H9 (cell line): ENCODE measurements around the gene CSAG3. TPM values are rescaled to one million over a fixed set of nuclear protein-coding genes. Genes with fewer than 3 reads are reported as not detected.
"Not testable (repeated sequence)": the region's sequence is repeated elsewhere in the genome, so short reads cannot be mapped to it uniquely, and the experiment has no call there.

ENCODE experiments used
- DNase-seq: peaks from one replicate; pipeline ENCODE4 v3.0.0-alpha.2; 2017
- H2AFZ ChIP-seq: one replicate; pipeline ENCODE4 v1.6.1; 2013; ENCODE audit warnings: mild to moderate bottlenecking, low read length, control low read depth, moderate library complexity
- H2AK5ac ChIP-seq: 2 replicates; pipeline ENCODE4 v1.6.1; 2013; ENCODE audit warnings: low read length, control low read depth, mixed read lengths; ENCODE audit not compliant: insufficient read length
- H2BK120ac ChIP-seq: one replicate; pipeline ENCODE4 v1.6.1; 2013; ENCODE audit warnings: low read depth, mild to moderate bottlenecking, low read length, control low read depth, inconsistent platforms; ENCODE audit not compliant: poor library complexity, severe bottlenecking
- H2BK12ac ChIP-seq: 2 replicates; pipeline ENCODE4 v1.6.1; 2013; ENCODE audit warnings: low read length, control low read depth, mixed read lengths, low read depth; ENCODE audit not compliant: insufficient read length
- H2BK15ac ChIP-seq: 2 replicates; pipeline ENCODE4 v1.6.1; 2013; ENCODE audit warnings: low read depth, low read length, control low read depth
- H2BK20ac ChIP-seq: one replicate; pipeline ENCODE4 v1.6.1; 2013; ENCODE audit warnings: low read depth, mild to moderate bottlenecking, low read length, control low read depth, inconsistent platforms; ENCODE audit not compliant: poor library complexity, severe bottlenecking
- H2BK5ac ChIP-seq: 2 replicates; pipeline ENCODE4 v1.6.1; 2013; ENCODE audit warnings: low read length, control low read depth, mixed read lengths; ENCODE audit not compliant: insufficient read length
- H3K14ac ChIP-seq: 2 replicates; pipeline ENCODE4 v1.6.1; 2013; ENCODE audit warnings: low read length, control low read depth; ENCODE audit not compliant: insufficient read depth
- H3K18ac ChIP-seq: 2 replicates; pipeline ENCODE4 v1.6.1; 2013; ENCODE audit warnings: low read depth, mild to moderate bottlenecking, mixed read lengths, low read length, control low read depth; ENCODE audit not compliant: insufficient read length
- H3K23ac ChIP-seq: 2 replicates; pipeline ENCODE4 v1.6.1; 2013; ENCODE audit warnings: low read length, control low read depth, mixed read lengths, low read depth; ENCODE audit not compliant: insufficient read length
- H3K23me2 ChIP-seq: 2 replicates; pipeline ENCODE4 v1.6.1; 2013; ENCODE audit warnings: low read depth, mild to moderate bottlenecking, mixed read lengths, low read length, control low read depth; ENCODE audit not compliant: insufficient read length, poor library complexity, severe bottlenecking
- H3K27ac ChIP-seq: 2 replicates; pipeline ENCODE4 v1.5.1; 2013; ENCODE audit warnings: low read length, control low read depth, mixed read lengths, low read depth; ENCODE audit not compliant: insufficient read length
- H3K27me3 ChIP-seq: 2 replicates; pipeline ENCODE4 v1.6.1; 2013; ENCODE audit warnings: low read length, control low read depth, inconsistent platforms; ENCODE audit not compliant: insufficient read depth
- H3K4ac ChIP-seq: 2 replicates; pipeline ENCODE4 v1.6.1; 2013; ENCODE audit warnings: low read depth, mild to moderate bottlenecking, control low read depth, inconsistent platforms, low read length, moderate library complexity
- H3K4me1 ChIP-seq: 2 replicates; pipeline ENCODE4 v1.6.1; 2013; ENCODE audit warnings: low read length, control low read depth, inconsistent platforms; ENCODE audit not compliant: insufficient read depth
- H3K4me2 ChIP-seq: 2 replicates; pipeline ENCODE4 v1.6.1; 2013; ENCODE audit warnings: low read length, control low read depth, mixed read lengths; ENCODE audit not compliant: insufficient read length, insufficient read depth
- H3K56ac ChIP-seq: 2 replicates; pipeline ENCODE4 v1.6.1; 2013; ENCODE audit warnings: low read depth, mild to moderate bottlenecking, mixed read lengths, low read length, control low read depth; ENCODE audit not compliant: insufficient read length
- H3K79me1 ChIP-seq: 2 replicates; pipeline ENCODE4 v1.6.1; 2013; ENCODE audit warnings: low read depth, mild to moderate bottlenecking, moderate library complexity, low read length, control low read depth, inconsistent platforms; ENCODE audit not compliant: insufficient read depth, poor library complexity, severe bottlenecking
- H3K79me2 ChIP-seq: 2 replicates; pipeline ENCODE4 v1.6.1; 2013; ENCODE audit warnings: low read length, control low read depth, inconsistent platforms; ENCODE audit not compliant: insufficient read depth
- H3K9ac ChIP-seq: 2 replicates; pipeline ENCODE4 v1.6.1; 2013; ENCODE audit warnings: low read length, control low read depth, mixed read lengths; ENCODE audit not compliant: insufficient read length; ENCODE audit errors: extremely low read depth
- H3K9me3 ChIP-seq: one replicate; pipeline ENCODE4 v1.6.1; 2013; ENCODE audit warnings: low read depth, low read length, inconsistent platforms; ENCODE audit not compliant: control insufficient read depth
- H3T11ph ChIP-seq: one replicate; pipeline ENCODE4 v1.6.1; 2013; ENCODE audit warnings: mild to moderate bottlenecking, low read length, control low read depth, inconsistent platforms
- H4K20me1 ChIP-seq: one replicate; pipeline ENCODE4 v1.6.1; 2013; ENCODE audit not compliant: control insufficient read depth, insufficient read length, insufficient read depth
- H4K5ac ChIP-seq: 2 replicates; pipeline ENCODE4 v1.6.1; 2013; ENCODE audit warnings: low read depth, mild to moderate bottlenecking, mixed read lengths, low read length, control low read depth; ENCODE audit not compliant: insufficient read length
- H4K8ac ChIP-seq: replicated peaks from 2 replicates; pipeline ENCODE4 v1.6.1; 2013; ENCODE audit warnings: low read length, control low read depth, mixed read lengths, low read depth; ENCODE audit not compliant: insufficient read length
- H4K91ac ChIP-seq: 2 replicates; pipeline ENCODE4 v1.6.1; 2013; ENCODE audit warnings: low read depth, mild to moderate bottlenecking, moderate library complexity, mixed read lengths, low read length, control low read depth; ENCODE audit not compliant: insufficient read length
- H3K27ac Mint-ChIP-seq, 3 experiments: 2 replicates in 2 of 3; 3 replicates in 1 of 3; pipeline ENCODE4 v1.8.0; 2020 to 2021; ENCODE audit warnings: mixed read lengths in 3 of 3, mild to moderate bottlenecking in 1 of 3, moderate library complexity in 1 of 3
- H3K27me3 Mint-ChIP-seq: 2 replicates; pipeline ENCODE4 v1.8.0; 2021; ENCODE audit warnings: low read depth, mild to moderate bottlenecking, moderate library complexity, mixed read lengths
- H3K36me3 Mint-ChIP-seq, 3 experiments: 2 replicates in 2 of 3; 3 replicates in 1 of 3; pipeline ENCODE4 v1.8.0; 2020 to 2021; ENCODE audit warnings: low read depth in 3 of 3, mixed read lengths in 3 of 3; ENCODE audit not compliant: insufficient read depth in 1 of 3
- H3K4me1 Mint-ChIP-seq, 2 experiments: 2 replicates each; pipeline ENCODE4 v1.8.0; 2020; ENCODE audit warnings: mixed read lengths in 2 of 2
- H3K4me3 Mint-ChIP-seq, 2 experiments: 2 replicates in 1 of 2; 3 replicates in 1 of 2; pipeline ENCODE4 v1.8.0; 2020 to 2021; ENCODE audit warnings: mild to moderate bottlenecking in 2 of 2, mixed read lengths in 2 of 2, moderate library complexity in 1 of 2
- H3K9me3 Mint-ChIP-seq, 2 experiments: 2 replicates in 1 of 2; 3 replicates in 1 of 2; pipeline ENCODE4 v1.8.0; 2020; ENCODE audit warnings: mild to moderate bottlenecking in 2 of 2, mixed read lengths in 2 of 2, moderate library complexity in 1 of 2
- WGBS: extraction: QIAGEN DNeasy Blood & Tissue Kit; methylation state at CpG from one replicate; pipeline ENCODE4 v1.1.7; 2013; ENCODE audit warnings: missing lambda C conversion rate, low lambda C conversion rate, mixed read lengths; ENCODE audit not compliant: insufficient read length; ENCODE audit errors: extremely low coverage; 5-methylcytosine and 5-hydroxymethylcytosine counted together
- total RNA-seq: library from RNA; stranded (reverse); gene quantifications from 2 replicates; pipeline ENCODE4 v1.2.1, GENCODE V29; 2021
- TF ChIP-seq, protein P1 (sequence below): fragments of 200-600 bp; sonication (generic); conservative IDR thresholded peaks from 3 replicates; pipeline ENCODE4 v1.8.0; 2021; ENCODE audit warnings: antibody characterized with exemption, mild to moderate bottlenecking

CSAG3 gene
- total RNA-seq, 1 experiment from 2014 or later, result not detected

DNA sequence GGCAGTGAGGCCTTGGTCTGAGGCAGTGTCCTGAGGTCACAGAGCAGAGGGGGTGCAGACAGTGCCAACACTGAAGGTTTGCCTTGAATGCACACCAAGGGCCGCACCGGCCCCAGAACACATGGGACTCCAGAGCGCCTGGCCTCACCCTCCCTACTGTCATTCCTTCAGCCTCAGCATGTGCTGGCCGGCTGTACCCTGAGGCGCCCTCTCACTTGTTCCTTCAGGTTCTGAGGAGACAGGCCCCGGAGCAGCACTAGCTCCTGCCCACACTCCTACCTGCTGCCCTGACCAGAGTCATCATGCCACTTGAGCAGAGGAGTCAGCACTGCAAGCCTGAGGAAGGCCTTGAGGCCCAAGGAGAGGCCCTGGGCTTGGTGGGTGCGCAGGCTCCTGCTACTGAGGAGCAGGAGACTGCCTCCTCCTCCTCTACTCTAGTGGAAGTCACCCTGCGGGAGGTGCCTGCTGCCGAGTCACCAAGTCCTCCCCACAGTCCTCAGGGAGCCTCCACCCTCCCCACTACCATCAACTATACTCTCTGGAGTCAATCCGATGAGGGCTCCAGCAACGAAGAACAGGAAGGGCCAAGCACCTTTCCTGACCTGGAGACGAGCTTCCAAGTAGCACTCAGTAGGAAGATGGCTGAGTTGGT, 23.0 kb upstream of the CSAG3 start:
- Histone ChIP-seq H3K14ac (no peak overlapping the region), H3K79me2 (no peaks in the 10 kb centered on the region), H2AK5ac (no peak overlapping the region), H2AFZ (no peak overlapping the region), H3T11ph (no peak overlapping the region), H3K56ac (no peak overlapping the region), H3K23ac (no peak overlapping the region), H3K27ac (no peak overlapping the region), H3K79me1 (no peaks in the 10 kb centered on the region), H2BK5ac (no peak overlapping the region), H3K9ac (no peak overlapping the region), H3K23me2 (no peaks in the 10 kb centered on the region), H3K4me2 (no peak overlapping the region), H3K9me3 (peaks cover 4% of the 10 kb centered on the region), H2BK20ac (no peak overlapping the region), H4K5ac (no peak overlapping the region), H3K27me3 (no peaks in the 10 kb centered on the region), H3K18ac (no peak overlapping the region), H2BK12ac (no peak overlapping the region), H2BK120ac (no peak overlapping the region), H2BK15ac (no peak overlapping the region), H4K91ac (no peak overlapping the region), H3K4ac (no peak overlapping the region), H4K8ac (no peak overlapping the region), H3K4me1 (no peaks in the 10 kb centered on the region), H4K20me1 (no peaks in the 10 kb centered on the region)
- no peak overlapping the region for H3K27ac Mint-ChIP-seq
- peaks cover 0 to 2% (median 1%) of the 10 kb centered on the region in 3 experiments; a peak in 2 of 7 replicates for H3K36me3 Mint-ChIP-seq
- DNase-seq, result no peak
- WGBS, result no CpG with 5 or more reads among the region's 12 CpGs
- no peak overlapping the region for H3K4me3 Mint-ChIP-seq
- no peaks in the 10 kb centered on the region for H3K4me1 Mint-ChIP-seq
- TF ChIP-seq, protein P1, sequence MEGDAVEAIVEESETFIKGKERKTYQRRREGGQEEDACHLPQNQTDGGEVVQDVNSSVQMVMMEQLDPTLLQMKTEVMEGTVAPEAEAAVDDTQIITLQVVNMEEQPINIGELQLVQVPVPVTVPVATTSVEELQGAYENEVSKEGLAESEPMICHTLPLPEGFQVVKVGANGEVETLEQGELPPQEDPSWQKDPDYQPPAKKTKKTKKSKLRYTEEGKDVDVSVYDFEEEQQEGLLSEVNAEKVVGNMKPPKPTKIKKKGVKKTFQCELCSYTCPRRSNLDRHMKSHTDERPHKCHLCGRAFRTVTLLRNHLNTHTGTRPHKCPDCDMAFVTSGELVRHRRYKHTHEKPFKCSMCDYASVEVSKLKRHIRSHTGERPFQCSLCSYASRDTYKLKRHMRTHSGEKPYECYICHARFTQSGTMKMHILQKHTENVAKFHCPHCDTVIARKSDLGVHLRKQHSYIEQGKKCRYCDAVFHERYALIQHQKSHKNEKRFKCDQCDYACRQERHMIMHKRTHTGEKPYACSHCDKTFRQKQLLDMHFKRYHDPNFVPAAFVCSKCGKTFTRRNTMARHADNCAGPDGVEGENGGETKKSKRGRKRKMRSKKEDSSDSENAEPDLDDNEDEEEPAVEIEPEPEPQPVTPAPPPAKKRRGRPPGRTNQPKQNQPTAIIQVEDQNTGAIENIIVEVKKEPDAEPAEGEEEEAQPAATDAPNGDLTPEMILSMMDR, result no peak
- H3K9me3 Mint-ChIP-seq, result peaks cover 61 to 82% of the 10 kb centered on the region in 2 experiments
- peaks cover 5% of the 10 kb centered on the region for H3K27me3 Mint-ChIP-seq

DNA sequence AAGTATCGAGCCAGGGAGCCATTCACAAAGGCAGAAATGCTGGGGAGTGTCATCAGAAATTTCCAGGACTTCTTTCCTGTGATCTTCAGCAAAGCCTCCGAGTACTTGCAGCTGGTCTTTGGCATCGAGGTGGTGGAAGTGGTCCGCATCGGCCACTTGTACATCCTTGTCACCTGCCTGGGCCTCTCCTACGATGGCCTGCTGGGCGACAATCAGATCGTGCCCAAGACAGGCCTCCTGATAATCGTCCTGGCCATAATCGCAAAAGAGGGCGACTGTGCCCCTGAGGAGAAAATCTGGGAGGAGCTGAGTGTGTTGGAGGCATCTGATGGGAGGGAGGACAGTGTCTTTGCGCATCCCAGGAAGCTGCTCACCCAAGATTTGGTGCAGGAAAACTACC, 22.5 kb upstream of the CSAG3 start:
- H3K23me2 ChIP-seq, H3T11ph ChIP-seq, H3K27ac ChIP-seq, H3K18ac ChIP-seq, DNase-seq, H3K9me3 ChIP-seq, H4K20me1 ChIP-seq, H3K4ac ChIP-seq, H4K5ac ChIP-seq, H2AK5ac ChIP-seq, H2BK120ac ChIP-seq, H3K23ac ChIP-seq, H4K91ac ChIP-seq, H3K79me2 ChIP-seq, H2BK12ac ChIP-seq, H3K14ac ChIP-seq, H3K36me3 Mint-ChIP-seq, H2AFZ ChIP-seq, H3K4me1 Mint-ChIP-seq, H3K4me3 Mint-ChIP-seq, H2BK20ac ChIP-seq, H2BK15ac ChIP-seq, H3K27me3 Mint-ChIP-seq, H3K79me1 ChIP-seq, H2BK5ac ChIP-seq, H3K4me1 ChIP-seq, H3K27me3 ChIP-seq, H3K56ac ChIP-seq, H3K4me2 ChIP-seq, H3K9ac ChIP-seq, H4K8ac ChIP-seq: not testable (repeated sequence)
- Mint-ChIP-seq H3K27ac (peak overlapping the region in 1 of 3 experiments; percentile 35; a peak in 1 of 7 replicates), H3K9me3 (peaks cover 60 to 79% of the 10 kb centered on the region in 2 experiments)
- no CpG with 5 or more reads among the region's 12 CpGs for WGBS
